ENCODE results near the gene CACNA1B. TPM values are rescaled to one million over a fixed set of nuclear protein-coding genes. Genes with fewer than 3 reads are reported as not detected.

CACNA1B gene
- total and polyA plus RNA-seq, 2 of the 13 experiments (the other 11 are each of a cell fraction or from before 2014, with no cell fraction given): under 0.01 to 0.04 TPM

DNA sequence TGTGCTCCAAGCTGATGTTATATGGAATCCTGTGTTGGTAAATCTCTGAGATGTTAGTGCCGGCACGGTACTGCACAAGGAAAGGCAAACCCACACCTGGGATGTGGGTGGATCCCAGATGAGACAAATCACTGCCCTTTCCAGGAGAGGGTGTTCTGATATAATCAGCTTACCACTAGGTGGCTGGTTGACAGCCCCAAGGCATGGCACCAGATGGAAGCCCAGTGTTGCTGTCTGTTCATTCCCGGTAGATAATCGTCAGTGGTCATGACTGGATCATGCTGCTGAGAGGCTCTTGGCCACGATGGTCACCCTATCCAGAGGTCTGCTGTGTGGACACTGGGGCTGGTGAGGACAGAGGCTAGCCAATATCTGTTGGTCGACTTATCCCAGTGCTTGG is 184.0 kb downstream of the CACNA1B start:
- no peak for TF ChIP-seq ARNT2 (CRISPR knock-in tag; IDR thresholded peaks at IDR 0.05; ENCODE audit: low read depth)
- TF ChIP-seq, protein P1, sequence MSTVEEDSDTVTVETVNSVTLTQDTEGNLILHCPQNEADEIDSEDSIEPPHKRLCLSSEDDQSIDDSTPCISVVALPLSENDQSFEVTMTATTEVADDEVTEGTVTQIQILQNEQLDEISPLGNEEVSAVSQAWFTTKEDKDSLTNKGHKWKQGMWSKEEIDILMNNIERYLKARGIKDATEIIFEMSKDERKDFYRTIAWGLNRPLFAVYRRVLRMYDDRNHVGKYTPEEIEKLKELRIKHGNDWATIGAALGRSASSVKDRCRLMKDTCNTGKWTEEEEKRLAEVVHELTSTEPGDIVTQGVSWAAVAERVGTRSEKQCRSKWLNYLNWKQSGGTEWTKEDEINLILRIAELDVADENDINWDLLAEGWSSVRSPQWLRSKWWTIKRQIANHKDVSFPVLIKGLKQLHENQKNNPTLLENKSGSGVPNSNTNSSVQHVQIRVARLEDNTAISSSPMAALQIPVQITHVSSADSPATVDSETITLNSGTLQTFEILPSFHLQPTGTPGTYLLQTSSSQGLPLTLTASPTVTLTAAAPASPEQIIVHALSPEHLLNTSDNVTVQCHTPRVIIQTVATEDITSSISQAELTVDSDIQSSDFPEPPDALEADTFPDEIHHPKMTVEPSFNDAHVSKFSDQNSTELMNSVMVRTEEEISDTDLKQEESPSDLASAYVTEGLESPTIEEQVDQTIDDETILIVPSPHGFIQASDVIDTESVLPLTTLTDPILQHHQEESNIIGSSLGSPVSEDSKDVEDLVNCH (CRISPR knock-in tag; IDR thresholded peaks at IDR 0.05): no peak
- TF ChIP-seq NAIF1 (CRISPR knock-in tag; IDR thresholded peaks at IDR 0.05; ENCODE audit: borderline replicate concordance): no peak
- no peak for TF ChIP-seq HIVEP1 (CRISPR knock-in tag; IDR thresholded peaks at IDR 0.05)
- no peak for TF ChIP-seq ZNF552 (CRISPR knock-in tag; IDR thresholded peaks at IDR 0.05; ENCODE audit: borderline replicate concordance)
- no peak for TF ChIP-seq ZMYM4 (CRISPR knock-in tag; IDR thresholded peaks at IDR 0.05)
- TF ChIP-seq ZNF773 (CRISPR knock-in tag; IDR thresholded peaks at IDR 0.05; ENCODE audit: borderline replicate concordance): no peak
- TF ChIP-seq AGO1 (IDR thresholded peaks at IDR 0.05; ENCODE audit: low read depth, low read length, poor library complexity, severe bottlenecking): no peak
- no peak for TF ChIP-seq RORA (CRISPR knock-in tag; IDR thresholded peaks at IDR 0.05)
- TF ChIP-seq, protein P2, sequence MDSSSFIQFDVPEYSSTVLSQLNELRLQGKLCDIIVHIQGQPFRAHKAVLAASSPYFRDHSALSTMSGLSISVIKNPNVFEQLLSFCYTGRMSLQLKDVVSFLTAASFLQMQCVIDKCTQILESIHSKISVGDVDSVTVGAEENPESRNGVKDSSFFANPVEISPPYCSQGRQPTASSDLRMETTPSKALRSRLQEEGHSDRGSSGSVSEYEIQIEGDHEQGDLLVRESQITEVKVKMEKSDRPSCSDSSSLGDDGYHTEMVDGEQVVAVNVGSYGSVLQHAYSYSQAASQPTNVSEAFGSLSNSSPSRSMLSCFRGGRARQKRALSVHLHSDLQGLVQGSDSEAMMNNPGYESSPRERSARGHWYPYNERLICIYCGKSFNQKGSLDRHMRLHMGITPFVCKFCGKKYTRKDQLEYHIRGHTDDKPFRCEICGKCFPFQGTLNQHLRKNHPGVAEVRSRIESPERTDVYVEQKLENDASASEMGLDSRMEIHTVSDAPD (CRISPR knock-in tag; IDR thresholded peaks at IDR 0.05): no peak
- Histone ChIP-seq H3K9me3 (ENCODE audit: low read length) (no peaks in the 10 kb centered on the region), H3K4me3 (replicated peaks in 1 of 3; ENCODE audit: insufficient read depth in 1 of 3, low read depth in 2 of 3, low read length in 3 of 3) (no peak overlapping the region), H3K36me3 (replicated peaks in 1 of 2; ENCODE audit: control insufficient read depth in 1 of 2, insufficient read depth in 2 of 2, low read length in 2 of 2) (no peaks in the 10 kb centered on the region), H2AFZ (ENCODE audit: low read length) (no peak overlapping the region), H3K79me2 (ENCODE audit: insufficient read depth, low read length) (no peaks in the 10 kb centered on the region), H3K9ac (ENCODE audit: insufficient read depth, low read depth, low read length) (no peak overlapping the region), H3K27ac (ENCODE audit: extremely low read length, insufficient read depth, low read length) (no peak overlapping the region), H3K27me3 (ENCODE audit: control insufficient read depth in 1 of 2, insufficient read depth in 2 of 2, low read length in 2 of 2) (peaks cover 3 to 33% of the 10 kb centered on the region in 2 experiments; a peak in 3 of 5 replicates), H3K4me2 (ENCODE audit: low read depth, low read length) (no peak overlapping the region), H3K4me1 (ENCODE audit: insufficient read depth, low read length) (no peaks in the 10 kb centered on the region), H4K20me1 (ENCODE audit: insufficient read depth, low read length) (no peaks in the 10 kb centered on the region)
- ChIA-PET CTCF (ENCODE audit: low intra/inter-chr PET ratio, low total read pairs) (no interaction called here), POLR2A (no interaction called here)
- ATAC-seq (no peak), DNase-seq (ENCODE audit: low spot score) (no peak), FAIRE-seq (no peak)
- BruUV-seq (replicated peaks): no TSS peak
- 63% methylated on average over 2 of the region's 6 CpGs for WGBS (ENCODE audit: low lambda C conversion rate)
- in situ Hi-C loops (cut with HindIII; ENCODE audit: extremely low pct_ligation_motif_present, low pct_unique_long_range_greater_than_20kb): no loop called here
- intact Hi-C loops (cut with micrococcal nuclease; ENCODE audit: unreplicated experiment): no loop called here

All from HepG2 (cell line).